Spleen (tissue), 3 donors: Measurements from ENCODE around the gene SLC16A10.

ENCODE experiments used
- POLR2A ChIP-seq, 3 donors: fragments of 450-650 bp; IDR thresholded peaks; one replicate each; pipeline ENCODE4 v1.5.1; 2017; ENCODE audit warnings: antibody characterized with exemption in 3 of 3, mild to moderate bottlenecking in 1 of 3
- POLR2AphosphoS5 ChIP-seq, 3 donors: sonication (generic); formaldehyde crosslinking; IDR thresholded peaks; one replicate each; pipeline ENCODE4 v1.5.1; 2017; ENCODE audit warnings: antibody characterized with exemption in 3 of 3

- TF ChIP-seq POLR2AphosphoS5 (IDR thresholded peaks at IDR 0.05), result no peak
- no peak for TF ChIP-seq POLR2A (IDR thresholded peaks at IDR 0.05)
These were observed 170.7 kb downstream of the SLC16A10 start for GRCh38 chr6:111258010-111258409.
